Endometrial microvascular endothelial cells (primary cell): Measurements from ENCODE around the gene RAG1. TPM values are rescaled to one million over a fixed set of nuclear protein-coding genes. Genes with fewer than 3 reads are reported as not detected.
"Not testable (repeated sequence)": the region's sequence is repeated elsewhere in the genome, so short reads cannot be mapped to it uniquely, and the experiment has no call there.

Source experiments
- in situ Hi-C: cut with HindIII; loops from 2 replicates; pipeline ENCODE4 v1.10.0; 2017; ENCODE audit warnings: low sequenced_read_pairs, low pct_unique_long_range_greater_than_20kb; ENCODE audit errors: inconsistent ontology term
- total RNA-seq: library from RNA; depleted of rRNA; stranded (reverse); fragments of >200 nt; gene quantifications from one replicate; pipeline ENCODE4 v1.2.3, GENCODE V29; 2015; ENCODE audit errors: inconsistent ontology term

Gene RAG1
- 1.3 TPM for total RNA-seq

- in situ Hi-C loops, result no loop called here
Observed at GRCh38 chr11:36567694-36568093, at the start of gene RAG1. RAG1 (plus strand) TSS chr11:36568007; CDS start chr11:36573305, 5,298 bp downstream.

GRCh38 chr11:36530840-36531239 is 37.0 kb upstream of the RAG1 start:
- in situ Hi-C loops, result no loop called here

- in situ Hi-C loops, result no loop called here
Observed at GRCh38 chr11:36532941-36533601, 34.7 kb upstream of the RAG1 start.

GRCh38 chr11:36534276-36534840 is 33.4 kb upstream of the RAG1 start:
- in situ Hi-C loops, result no loop called here

GRCh38 chr11:36540998-36541397 is 26.8 kb upstream of the RAG1 start:
- in situ Hi-C loops, result no loop called here

DNA sequence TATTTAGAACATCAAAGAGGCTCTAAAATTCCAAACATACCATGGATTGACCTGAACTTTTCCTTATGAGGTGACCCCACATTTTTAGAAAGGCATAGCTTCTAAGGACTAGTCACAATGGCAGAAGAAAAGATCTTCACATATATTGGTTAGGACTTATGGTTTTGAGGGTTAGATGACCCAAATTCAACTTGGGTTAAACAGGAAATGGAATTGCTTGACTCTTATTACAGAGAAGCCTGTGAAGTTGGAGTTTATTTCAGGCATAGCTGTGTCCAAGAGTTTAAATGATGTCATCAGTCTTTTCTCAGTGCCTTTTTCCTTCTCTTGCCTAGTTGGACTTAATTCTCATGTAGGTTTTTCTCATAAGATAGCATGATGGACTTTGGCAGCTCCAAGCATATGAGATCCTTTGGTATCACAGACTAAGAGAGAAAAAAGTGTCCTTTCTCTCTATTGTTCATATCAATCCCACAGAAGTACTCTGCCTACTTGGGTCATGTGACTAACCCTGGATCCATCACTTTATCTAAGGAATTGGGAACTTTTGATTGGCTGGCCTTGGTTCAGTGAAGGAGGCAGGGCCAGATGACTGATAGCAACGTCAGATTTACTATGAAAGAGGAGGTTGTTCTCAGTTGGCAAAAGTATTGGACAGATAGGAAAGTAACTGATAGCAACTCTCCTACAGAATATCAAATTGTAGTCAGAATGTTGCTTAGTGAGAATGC is 17.3 kb upstream of the RAG1 start:
- in situ Hi-C loops, result no loop called here

- in situ Hi-C loops, result not testable (repeated sequence)
Observed at GRCh38 chr11:36557390-36557789, 10.4 kb upstream of the RAG1 start.

GRCh38 chr11:36557991-36558390 is 9.8 kb upstream of the RAG1 start:
- in situ Hi-C loops, result no loop called here

- in situ Hi-C loops, result no loop called here
Observed at GRCh38 chr11:36558571-36559413, 9.0 kb upstream of the RAG1 start.

DNA sequence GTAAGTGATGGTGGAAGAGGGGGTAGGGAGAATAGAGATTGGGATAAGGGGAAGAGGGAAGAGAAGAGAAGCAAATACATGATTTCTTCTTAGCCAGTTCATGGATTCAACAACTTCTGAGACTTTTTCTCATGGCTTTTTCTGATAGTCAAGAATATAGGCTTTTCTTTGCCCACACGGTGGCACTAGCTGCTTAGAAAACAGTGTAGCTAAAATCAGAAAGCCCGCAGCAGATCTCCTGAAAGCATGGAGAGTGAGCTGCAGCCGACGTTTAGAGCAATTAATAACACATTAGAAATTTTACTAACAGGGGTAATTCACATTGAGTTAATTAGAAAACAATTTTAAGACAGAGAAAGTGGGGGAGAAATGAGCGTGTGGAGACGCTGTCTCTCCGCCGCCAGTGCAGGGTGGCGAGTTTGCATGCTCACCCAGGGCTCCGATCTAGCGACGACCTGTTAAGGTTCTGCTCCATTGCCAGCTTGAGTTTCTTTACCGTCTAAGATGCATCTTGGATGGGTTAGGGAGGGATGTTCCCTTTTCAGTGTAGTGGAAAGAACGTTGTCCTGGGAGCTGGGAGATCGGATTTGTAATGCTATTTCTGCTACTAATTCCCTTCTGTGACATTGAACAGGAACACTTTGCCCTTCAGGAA is 3.3 kb upstream of the RAG1 start:
- in situ Hi-C loops, result no loop called here

DNA sequence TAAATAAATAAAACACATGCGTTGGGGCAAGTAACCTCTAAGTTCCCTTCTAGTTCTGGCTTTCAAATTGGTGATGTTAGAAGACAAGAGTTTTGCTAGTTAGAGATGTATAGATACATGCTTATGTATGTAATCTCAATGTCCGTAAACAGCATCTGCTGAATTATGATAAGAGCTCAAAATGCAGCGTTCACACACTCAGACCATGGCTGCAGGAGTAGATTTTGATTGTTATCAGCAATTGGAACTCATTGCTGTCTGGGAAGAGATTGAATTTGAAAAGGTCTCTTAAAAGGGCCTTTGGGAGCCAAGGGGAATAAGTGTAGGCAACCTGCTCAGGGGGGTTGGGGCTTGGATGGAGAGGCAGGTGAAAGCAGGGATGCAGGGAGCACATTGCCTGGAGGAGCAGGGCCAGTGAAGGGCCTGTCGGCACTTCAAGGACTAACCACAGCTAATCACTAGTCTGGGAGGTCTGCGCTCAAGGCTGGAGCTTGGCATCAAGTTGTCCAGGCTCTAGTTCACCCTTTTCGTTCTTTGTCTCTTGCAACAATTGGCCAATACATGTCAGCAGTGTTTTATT is 2.7 kb upstream of the RAG1 start:
- in situ Hi-C loops, result no loop called here

GRCh38 chr11:36566407-36567053 is 1.3 kb upstream of the RAG1 start:
- in situ Hi-C loops, result no loop called here

- in situ Hi-C loops, result no loop called here
Observed at GRCh38 chr11:36569095-36569494, 1.3 kb downstream of the RAG1 start.

DNA sequence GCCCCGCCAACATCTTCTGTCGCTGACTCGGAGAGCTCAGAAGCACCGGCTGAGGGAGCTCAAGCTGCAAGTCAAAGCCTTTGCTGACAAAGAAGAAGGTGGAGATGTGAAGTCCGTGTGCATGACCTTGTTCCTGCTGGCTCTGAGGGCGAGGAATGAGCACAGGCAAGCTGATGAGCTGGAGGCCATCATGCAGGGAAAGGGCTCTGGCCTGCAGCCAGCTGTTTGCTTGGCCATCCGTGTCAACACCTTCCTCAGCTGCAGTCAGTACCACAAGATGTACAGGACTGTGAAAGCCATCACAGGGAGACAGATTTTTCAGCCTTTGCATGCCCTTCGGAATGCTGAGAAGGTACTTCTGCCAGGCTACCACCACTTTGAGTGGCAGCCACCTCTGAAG is 6.7 kb downstream of the RAG1 start:
- in situ Hi-C loops, result no loop called here

GRCh38 chr11:36577373-36577772 is 9.6 kb downstream of the RAG1 start:
- in situ Hi-C loops, result no loop called here

DNA sequence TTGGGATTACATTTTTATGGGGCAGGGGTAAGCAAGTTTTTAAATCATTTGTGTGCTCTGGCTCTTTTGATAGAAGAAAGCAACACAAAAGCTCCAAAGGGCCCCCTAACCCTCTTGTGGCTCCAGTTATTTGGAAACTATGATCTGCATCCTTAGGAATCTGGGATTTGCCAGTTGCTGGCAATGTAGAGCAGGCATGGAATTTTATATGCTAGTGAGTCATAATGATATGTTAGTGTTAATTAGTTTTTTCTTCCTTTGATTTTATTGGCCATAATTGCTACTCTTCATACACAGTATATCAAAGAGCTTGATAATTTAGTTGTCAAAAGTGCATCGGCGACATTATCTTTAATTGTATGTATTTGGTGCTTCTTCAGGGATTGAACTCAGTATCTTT is 10.1 kb downstream of the RAG1 start:
- in situ Hi-C loops, result no loop called here

GRCh38 chr11:36578458-36578857 is 10.7 kb downstream of the RAG1 start:
- in situ Hi-C loops, result no loop called here

DNA sequence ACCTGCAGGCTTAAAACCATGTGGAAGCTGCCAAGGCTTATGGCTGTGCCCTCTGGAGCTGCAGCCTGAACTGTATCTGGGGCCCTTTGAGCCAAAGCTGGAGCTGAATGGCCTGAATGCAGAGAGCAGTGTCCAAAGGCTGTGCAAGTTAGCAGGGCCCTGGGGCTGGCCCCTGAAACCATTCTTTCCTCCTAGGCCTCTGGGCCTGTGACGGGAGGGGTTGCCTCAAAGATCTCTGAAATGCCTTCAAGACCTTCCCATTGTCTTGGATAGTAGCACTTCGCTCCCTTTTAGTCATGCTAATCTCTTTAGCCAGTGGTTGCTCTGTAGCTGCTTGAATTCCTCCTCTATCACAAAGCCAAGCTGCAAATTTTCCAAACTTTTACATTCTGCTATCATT is 13.7 kb downstream of the RAG1 start:
- in situ Hi-C loops, result no loop called here
